Endothelial cell of umbilical vein (primary cell): ENCODE results near the gene ADGRD2. TPM values are rescaled to one million over a fixed set of nuclear protein-coding genes. Genes with fewer than 3 reads are reported as not detected.

ENCODE experiments used
- BruUV-seq: library from RNA; stranded (reverse); fragments of 400-500 nt; replicated peaks from 2 replicates; lab custom pipeline; 2021; lab: Mats Ljungman, UMichigan
- CTCF ChIA-PET: fragments of 300-600, 350-600 bp; sonication (Branson Sonifier 250); formaldehyde crosslinking; loops from one replicate; lab custom pipeline; 2021; ENCODE audit warnings: antibody characterized with exemption, inconsistent platforms; lab: Charles Lee
- POLR2A ChIA-PET: fragments of 300-600, 350-600 bp; sonication (Branson Sonifier 250); formaldehyde crosslinking; loops from one replicate; lab custom pipeline; 2021; ENCODE audit warnings: antibody characterized with exemption, inconsistent platforms; lab: Charles Lee
- DNase-seq: peaks from one replicate; pipeline ENCODE4 v3.0.0-alpha.2; 2011; ENCODE audit warnings: low read depth, low spot score
- FAIRE-seq: peaks from 2 replicates; lab custom pipeline; 2011; peaks lifted over from hg19 to GRCh38; lab: Jason Lieb, UNC
- H2AFZ ChIP-seq: 2 replicates; pipeline ENCODE4 v1.6.0; 2012; ENCODE audit warnings: low read depth, low read length, control low read depth, inconsistent platforms
- H3K27ac ChIP-seq: 2 replicates; pipeline ENCODE4 v1.5.1; 2011; ENCODE audit warnings: low read depth, mild to moderate bottlenecking, control low read depth, low read length, moderate library complexity; ENCODE audit not compliant: insufficient read depth
- H3K27me3 ChIP-seq, 2 experiments: 2 replicates each; pipeline versions ENCODE4 v1.6.0 to v1.6.1; 2011; ENCODE audit warnings: low read length in 2 of 2, mixed read lengths in 1 of 2; ENCODE audit not compliant: control insufficient read depth in 2 of 2, insufficient read depth in 2 of 2
- H3K36me3 ChIP-seq, 2 experiments: 2 replicates in 1 of 2; 3 replicates in 1 of 2; pipeline ENCODE4 v1.5.1; 2011; ENCODE audit warnings: low read length in 2 of 2, mild to moderate bottlenecking in 1 of 2, moderate library complexity in 1 of 2; ENCODE audit not compliant: control insufficient read depth in 2 of 2, insufficient read depth in 2 of 2; ENCODE audit errors: extremely low read depth in 1 of 2
- H3K4me1 ChIP-seq: 3 replicates; pipeline ENCODE4 v1.5.1; 2011; ENCODE audit warnings: mild to moderate bottlenecking, low read length; ENCODE audit not compliant: control insufficient read depth, insufficient read depth; ENCODE audit errors: extremely low read depth
- H3K4me2 ChIP-seq: 2 replicates; pipeline ENCODE4 v1.6.1; 2011; ENCODE audit warnings: low read length, control low read depth, mixed read lengths; ENCODE audit not compliant: insufficient read depth
- H3K4me3 ChIP-seq, 3 experiments: fragments of 200-600 bp in 1 of 3; sonication (generic), shearing (Covaris generic) in 1 of 3; replicated peaks in 1 of 3; 2 replicates each; pipeline ENCODE4 v1.5.1; 2011 to 2016; ENCODE audit warnings: control low read depth in 3 of 3, low read length in 3 of 3, mild to moderate bottlenecking in 2 of 3, inconsistent platforms in 1 of 3, low read depth in 1 of 3, moderate library complexity in 1 of 3; ENCODE audit not compliant: insufficient read depth in 1 of 3
- H3K79me2 ChIP-seq: 2 replicates; pipeline ENCODE4 v1.6.0; 2012; ENCODE audit warnings: low read length, inconsistent platforms; ENCODE audit not compliant: control insufficient read depth, insufficient read depth
- H3K9ac ChIP-seq: replicated peaks from 2 replicates; pipeline ENCODE3; 2011; ENCODE audit warnings: low read length, control low read depth; ENCODE audit not compliant: insufficient read depth; ENCODE audit errors: extremely low read depth
- H3K9me1 ChIP-seq: replicated peaks from 3 replicates; pipeline ENCODE4 v1.6.0; 2011; ENCODE audit warnings: mild to moderate bottlenecking, low read length; ENCODE audit not compliant: control insufficient read depth, insufficient read depth; ENCODE audit errors: extremely low read depth
- H3K9me3 ChIP-seq: replicated peaks from 2 replicates; pipeline ENCODE4 v1.5.1; 2012; ENCODE audit warnings: low read length, inconsistent platforms; ENCODE audit not compliant: control insufficient read depth, insufficient read depth
- H4K20me1 ChIP-seq: replicated peaks from 2 replicates; pipeline ENCODE3; 2011; ENCODE audit warnings: mild to moderate bottlenecking, low read length; ENCODE audit not compliant: control insufficient read depth, insufficient read depth; ENCODE audit errors: extremely low read depth
- CTCF ChIP-seq, 2 donors: IDR thresholded peaks; 1 replicate in 1 of 2; 2 replicates in 1 of 2; pipeline ENCODE4 v1.5.1; 2011; ENCODE audit warnings: low read length in 2 of 2, mild to moderate bottlenecking in 2 of 2, moderate library complexity in 2 of 2, control low read depth in 1 of 2, inconsistent platforms in 1 of 2, low read depth in 1 of 2; ENCODE audit not compliant: insufficient read depth in 1 of 2; ENCODE audit errors: extremely low read depth in 1 of 2
- EZH2 ChIP-seq: IDR thresholded peaks from 2 replicates; pipeline ENCODE4 v1.6.1; 2012; ENCODE audit warnings: borderline replicate concordance, low read depth, mild to moderate bottlenecking, moderate library complexity, low read length, inconsistent platforms; ENCODE audit not compliant: severe bottlenecking
- FOS ChIP-seq: IDR thresholded peaks from 2 replicates; pipeline ENCODE4 v1.6.1; 2011; ENCODE audit warnings: mild to moderate bottlenecking, low read length, moderate library complexity, borderline replicate concordance; ENCODE audit not compliant: insufficient read depth
- GATA2 ChIP-seq: IDR thresholded peaks from 2 replicates; pipeline ENCODE4 v1.7.0; 2011; ENCODE audit warnings: low read depth, mild to moderate bottlenecking, moderate library complexity, mixed read lengths, low read length; ENCODE audit not compliant: insufficient read length, insufficient read depth
- JUN ChIP-seq: IDR thresholded peaks from 2 replicates; pipeline ENCODE4 v1.6.1; 2011; ENCODE audit warnings: borderline replicate concordance, low read depth; ENCODE audit not compliant: insufficient read length, insufficient read depth
- MAX ChIP-seq: IDR thresholded peaks from 2 replicates; pipeline ENCODE4 v1.6.1; 2011; ENCODE audit not compliant: insufficient read depth, insufficient read length
- MYC ChIP-seq: IDR thresholded peaks from one replicate; pipeline ENCODE4 v1.6.1; 2011; ENCODE audit warnings: mild to moderate bottlenecking, low read depth, low read length
- POLR2A ChIP-seq: IDR thresholded peaks from 2 replicates; pipeline ENCODE4 v1.6.1; 2012; ENCODE audit warnings: low read depth, mild to moderate bottlenecking, control low read depth, low read length
- POLR2AphosphoS5 ChIP-seq: IDR thresholded peaks from 2 replicates; pipeline ENCODE4 v1.6.1; 2012; ENCODE audit warnings: low read depth, mild to moderate bottlenecking, control low read depth, low read length, moderate library complexity; ENCODE audit not compliant: insufficient read depth
- dilution Hi-C: fragments of 300-500 bp; cut with MboI; formaldehyde crosslinking; loops from one replicate; pipeline ENCODE4 v1.15.0; 2019; ENCODE audit warnings: low sequenced_read_pairs; ENCODE audit not compliant: extremely low pct_ligation_motif_present
- intact Hi-C: fragments of 100-400 bp; cut with micrococcal nuclease; formaldehyde crosslinking; loops from one replicate; pipeline ENCODE4 v1.10.0; 2022
- polyA plus RNA-seq, 4 experiments: library from polyadenylated mRNA; depleted of rRNA in 3 of 4; stranded (reverse) in 3 of 4; unstranded in 1 of 4; fragments of >200 nt; gene quantifications; 2 replicates each; pipeline versions ENCODE4 v1.2.1 to v1.2.3, GENCODE V29; 2011 to 2012; ENCODE audit warnings: missing spikeins in 1 of 4
- total RNA-seq: library from RNA; stranded (reverse); gene quantifications from 2 replicates; pipeline ENCODE4 v1.2.3, GENCODE V29; 2021

ADGRD2 gene
- total and polyA plus RNA-seq, 2 donors (not counting 3 experiments of a cell fraction or from before 2014, with no cell fraction given), result not detected

- intact Hi-C loops, result no loop called here
- Histone ChIP-seq H3K9ac (no peak overlapping the region), H2AFZ (no peak overlapping the region), H3K4me3 (no peak overlapping the region), H3K36me3 (no peaks in the 10 kb centered on the region), H3K4me1 (no peaks in the 10 kb centered on the region), H3K27me3 (peaks cover 24 to 30% of the 10 kb centered on the region in 2 experiments), H4K20me1 (no peaks in the 10 kb centered on the region), H3K9me1 (no peaks in the 10 kb centered on the region), H3K27ac (no peak overlapping the region), H3K79me2 (no peaks in the 10 kb centered on the region), H3K4me2 (no peak overlapping the region), H3K9me3 (no peaks in the 10 kb centered on the region)
- dilution Hi-C loops, result no loop called here
- POLR2A ChIA-PET, result no interaction called here
- DNase-seq, result no peak
- CTCF ChIA-PET, result interaction anchor here (2.4 kb wide), 1 partner anchor 9 kb away, joined by 8 read pairs; no protein-coding TSS in a partner anchor
- no peak for FAIRE-seq
- TF ChIP-seq POLR2A, result no peak
- TF ChIP-seq FOS, result no peak
- TF ChIP-seq JUN, result no peak
- TF ChIP-seq POLR2AphosphoS5, result no peak
- TF ChIP-seq MYC, result no peak
- TF ChIP-seq EZH2, result no peak
- no peak for TF ChIP-seq MAX
- no peak for TF ChIP-seq CTCF (IDR thresholded peaks at IDR 0.05; ENCODE audit: extremely low read depth in 1 of 2, insufficient read depth in 1 of 2, low read depth in 1 of 2, low read length in 2 of 2)
- TF ChIP-seq GATA2, result no peak
- BruUV-seq, result no TSS peak
Measured at GRCh38 chr9:124490004-124490403, 39.8 kb downstream of the ADGRD2 start.
